Panc1 (cell line): ENCODE results near the gene SLC25A22. TPM values are rescaled to one million over a fixed set of nuclear protein-coding genes. Genes with fewer than 3 reads are reported as not detected.

ENCODE experiments used
- ATAC-seq: fragments of 200-7000 bp; cut with Tn5 transposase; 2 replicates; pipeline ENCODE4 v1.9.1; 2020; ENCODE audit warnings: mild to moderate bottlenecking, moderate library complexity
- BruUV-seq: library from RNA; stranded (reverse); fragments of 400-500 nt; replicated peaks from 2 replicates; lab custom pipeline; 2021; lab: Mats Ljungman, UMichigan
- CTCF ChIA-PET: fragments of 300-600 bp; sonication (Branson Sonifier 250); formaldehyde crosslinking; loops from one replicate; lab custom pipeline; 2022; ENCODE audit warnings: antibody characterized with exemption; lab: Charles Lee
- POLR2A ChIA-PET: fragments of 300-600 bp; sonication (Branson Sonifier 250); formaldehyde crosslinking; loops from one replicate; lab custom pipeline; 2022; ENCODE audit warnings: antibody characterized with exemption; lab: Charles Lee
- DNase-seq: peaks from one replicate; pipeline ENCODE4 v3.0.0-alpha.2; 2010; ENCODE audit warnings: low read depth, low spot score
- H3K27ac ChIP-seq: 2 replicates; pipeline ENCODE4 v1.5.1; 2011; ENCODE audit warnings: mild to moderate bottlenecking, low read length, inconsistent platforms
- H3K27me3 ChIP-seq: fragments of 200-500 bp; sonication (Bioruptor generic); 2 replicates; pipeline ENCODE4 v1.6.0; 2014; ENCODE audit warnings: low read length, inconsistent platforms; ENCODE audit not compliant: control insufficient read depth, insufficient read depth
- H3K36me3 ChIP-seq: fragments of 200-500 bp; sonication (Bioruptor generic); 2 replicates; pipeline ENCODE4 v1.5.1; 2014; ENCODE audit warnings: inconsistent platforms, mild to moderate bottlenecking, low read length, moderate library complexity; ENCODE audit not compliant: control insufficient read depth, insufficient read depth
- H3K4me1 ChIP-seq: 2 replicates; pipeline ENCODE4 v1.5.1; 2011; ENCODE audit warnings: inconsistent platforms, mild to moderate bottlenecking, low read length, moderate library complexity; ENCODE audit not compliant: control insufficient read depth, insufficient read depth
- H3K4me3 ChIP-seq, 2 experiments: 2 replicates each; pipeline ENCODE4 v1.5.1; 2011 to 2012; ENCODE audit warnings: low read depth in 2 of 2, low read length in 2 of 2, mild to moderate bottlenecking in 2 of 2, inconsistent platforms in 1 of 2, moderate library complexity in 1 of 2
- H3K9me3 ChIP-seq: fragments of 200-500 bp; sonication (Bioruptor generic); 2 replicates; pipeline ENCODE4 v1.5.1; 2014; ENCODE audit warnings: low read depth, mild to moderate bottlenecking, inconsistent platforms, low read length, moderate library complexity; ENCODE audit not compliant: control insufficient read depth, insufficient read depth
- POLR2AphosphoS5 ChIP-seq: IDR thresholded peaks from 2 replicates; pipeline ENCODE4 v1.6.1; 2012; ENCODE audit warnings: mild to moderate bottlenecking, low read depth, low read length, moderate library complexity
- SIN3A ChIP-seq: IDR thresholded peaks from 2 replicates; pipeline ENCODE4 v1.6.1; 2012; ENCODE audit warnings: low read depth, mild to moderate bottlenecking, low read length, moderate library complexity, borderline replicate concordance; ENCODE audit not compliant: insufficient read depth
- TCF7L2 ChIP-seq: IDR thresholded peaks from 2 replicates; pipeline ENCODE4 v1.6.1; 2011; ENCODE audit warnings: mild to moderate bottlenecking, low read depth, low read length, inconsistent platforms
- in situ Hi-C: cut with HindIII; loops from 2 replicates; pipeline ENCODE4 v1.10.0; 2016; ENCODE audit warnings: low sequenced_read_pairs, low pct_unique_long_range_greater_than_20kb
- intact Hi-C: fragments of 100-400 bp; cut with micrococcal nuclease; formaldehyde crosslinking; loops from one replicate; pipeline ENCODE4 v1.10.0; 2022; ENCODE audit not compliant: unreplicated experiment
- total RNA-seq: library from RNA; stranded (reverse); gene quantifications from one replicate; pipeline ENCODE4 v1.2.1, GENCODE V29; 2021; ENCODE audit not compliant: unreplicated experiment
- TF ChIP-seq, protein P1 (sequence below), 2 experiments: IDR thresholded peaks; 2 replicates each; pipeline ENCODE4 v1.6.1; 2011 to 2012; ENCODE audit warnings: low read depth in 2 of 2, control low read depth in 1 of 2, low read length in 1 of 2, mild to moderate bottlenecking in 1 of 2, moderate library complexity in 1 of 2; ENCODE audit not compliant: insufficient read depth in 1 of 2
- TF ChIP-seq, protein P2 (sequence below): fragments of 450-650 bp; IDR thresholded peaks from 2 replicates; pipeline ENCODE4 v1.5.1; 2017; ENCODE audit warnings: mild to moderate bottlenecking

SLC25A22 gene
- total RNA-seq, 1 experiment from 2014 or later, result 119 TPM

DNA sequence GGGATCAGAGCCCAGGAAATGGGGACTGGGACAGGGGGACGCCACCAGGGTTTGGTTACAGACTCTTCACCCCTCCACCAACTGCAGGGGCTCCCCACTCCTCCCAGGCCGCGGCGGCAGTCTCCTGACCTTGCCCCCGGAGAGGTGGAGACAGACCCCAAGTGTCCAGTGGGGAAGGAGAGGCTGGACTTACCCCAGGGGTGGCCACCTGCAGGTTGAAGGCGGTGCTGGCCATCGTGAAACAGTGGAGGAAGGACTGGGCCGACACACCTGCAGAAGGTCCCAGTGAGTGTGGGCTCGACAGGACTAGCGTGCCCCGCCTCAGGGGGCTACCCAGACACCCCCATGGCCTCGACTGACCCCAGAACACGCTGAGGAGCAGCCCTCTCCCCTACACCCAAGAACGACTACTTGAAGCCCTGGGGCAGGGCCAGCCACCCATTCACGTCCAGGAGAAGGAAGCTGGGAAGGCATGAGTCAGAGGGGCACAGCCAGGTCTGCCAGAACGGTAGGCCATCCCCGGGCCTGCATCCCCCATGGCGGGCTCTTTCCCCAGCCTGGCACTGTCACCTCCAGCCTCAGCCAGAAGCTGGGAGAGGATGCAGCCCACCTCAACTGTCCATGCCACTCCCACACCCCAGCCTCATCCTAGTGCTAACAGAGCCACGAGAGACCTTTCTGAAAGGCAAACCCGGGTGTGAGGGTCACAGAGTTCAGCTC is 23.0 kb downstream of the SLC25A22 start:
- in situ Hi-C loops (no loop called here), intact Hi-C loops (no loop called here)
- Histone ChIP-seq H3K9me3 (no peaks in the 10 kb centered on the region), H3K4me3 (peak overlapping the region; percentile 89 to 96), H3K36me3 (no peaks in the 10 kb centered on the region), H3K27ac (peak overlapping the region; percentile 93), H3K27me3 (no peaks in the 10 kb centered on the region), H3K4me1 (peaks cover 42% of the 10 kb centered on the region)
- ATAC-seq, result no peak
- POLR2A ChIA-PET, result interaction anchor here (0.5 to 0.8 kb wide), 2 partner anchors 9 to 15 kb away, joined by 3 to 4 read pairs; partner anchors contain the start of gene CEND1
- 0 out of 2 replicates have a peak, but pooled peaks have one; percentile 22 for TF ChIP-seq SIN3A
- no peak; the same call in none of the 2 replicates for TF ChIP-seq POLR2AphosphoS5
- no peak for TF ChIP-seq TCF7L2
- no TSS peak for BruUV-seq
- DNase-seq, result no peak
- CTCF ChIA-PET, result no interaction called here

DNA sequence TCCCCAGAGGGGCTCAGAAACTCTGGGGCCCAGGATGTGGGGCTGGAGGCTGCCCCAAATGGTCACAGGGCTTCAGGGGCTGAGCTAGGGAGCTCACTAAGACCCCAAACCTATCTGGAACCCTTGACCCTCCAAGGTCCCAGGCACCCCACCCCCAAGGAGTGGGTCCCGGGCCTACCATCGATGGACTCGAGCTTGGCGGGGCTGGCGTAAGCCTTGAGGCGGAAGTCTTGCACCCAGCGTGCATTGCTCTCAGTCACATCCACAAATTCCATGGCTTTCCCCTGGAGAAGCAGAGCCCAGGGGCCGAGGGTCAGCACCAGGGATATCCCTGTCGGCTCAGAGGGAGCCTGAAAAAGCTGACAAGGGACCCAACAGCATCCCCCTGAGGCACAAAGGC is 24.3 kb downstream of the SLC25A22 start:
- POLR2A ChIA-PET, result no interaction called here
- H3K27ac ChIP-seq, result no peak overlapping the region; the same call in 1 of the 2 replicates
- H3K4me3 ChIP-seq, result no peak overlapping the region
- no peak for DNase-seq
- no TSS peak for BruUV-seq
- TF ChIP-seq, protein P1, sequence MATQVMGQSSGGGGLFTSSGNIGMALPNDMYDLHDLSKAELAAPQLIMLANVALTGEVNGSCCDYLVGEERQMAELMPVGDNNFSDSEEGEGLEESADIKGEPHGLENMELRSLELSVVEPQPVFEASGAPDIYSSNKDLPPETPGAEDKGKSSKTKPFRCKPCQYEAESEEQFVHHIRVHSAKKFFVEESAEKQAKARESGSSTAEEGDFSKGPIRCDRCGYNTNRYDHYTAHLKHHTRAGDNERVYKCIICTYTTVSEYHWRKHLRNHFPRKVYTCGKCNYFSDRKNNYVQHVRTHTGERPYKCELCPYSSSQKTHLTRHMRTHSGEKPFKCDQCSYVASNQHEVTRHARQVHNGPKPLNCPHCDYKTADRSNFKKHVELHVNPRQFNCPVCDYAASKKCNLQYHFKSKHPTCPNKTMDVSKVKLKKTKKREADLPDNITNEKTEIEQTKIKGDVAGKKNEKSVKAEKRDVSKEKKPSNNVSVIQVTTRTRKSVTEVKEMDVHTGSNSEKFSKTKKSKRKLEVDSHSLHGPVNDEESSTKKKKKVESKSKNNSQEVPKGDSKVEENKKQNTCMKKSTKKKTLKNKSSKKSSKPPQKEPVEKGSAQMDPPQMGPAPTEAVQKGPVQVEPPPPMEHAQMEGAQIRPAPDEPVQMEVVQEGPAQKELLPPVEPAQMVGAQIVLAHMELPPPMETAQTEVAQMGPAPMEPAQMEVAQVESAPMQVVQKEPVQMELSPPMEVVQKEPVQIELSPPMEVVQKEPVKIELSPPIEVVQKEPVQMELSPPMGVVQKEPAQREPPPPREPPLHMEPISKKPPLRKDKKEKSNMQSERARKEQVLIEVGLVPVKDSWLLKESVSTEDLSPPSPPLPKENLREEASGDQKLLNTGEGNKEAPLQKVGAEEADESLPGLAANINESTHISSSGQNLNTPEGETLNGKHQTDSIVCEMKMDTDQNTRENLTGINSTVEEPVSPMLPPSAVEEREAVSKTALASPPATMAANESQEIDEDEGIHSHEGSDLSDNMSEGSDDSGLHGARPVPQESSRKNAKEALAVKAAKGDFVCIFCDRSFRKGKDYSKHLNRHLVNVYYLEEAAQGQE (IDR thresholded peaks at IDR 0.05; ENCODE audit: insufficient read depth in 1 of 2, low read depth in 2 of 2, low read length in 1 of 2), result no peak
- TF ChIP-seq TCF7L2 (no peak), POLR2AphosphoS5 (no peak), SIN3A (no peak)
- TF ChIP-seq, protein P2, sequence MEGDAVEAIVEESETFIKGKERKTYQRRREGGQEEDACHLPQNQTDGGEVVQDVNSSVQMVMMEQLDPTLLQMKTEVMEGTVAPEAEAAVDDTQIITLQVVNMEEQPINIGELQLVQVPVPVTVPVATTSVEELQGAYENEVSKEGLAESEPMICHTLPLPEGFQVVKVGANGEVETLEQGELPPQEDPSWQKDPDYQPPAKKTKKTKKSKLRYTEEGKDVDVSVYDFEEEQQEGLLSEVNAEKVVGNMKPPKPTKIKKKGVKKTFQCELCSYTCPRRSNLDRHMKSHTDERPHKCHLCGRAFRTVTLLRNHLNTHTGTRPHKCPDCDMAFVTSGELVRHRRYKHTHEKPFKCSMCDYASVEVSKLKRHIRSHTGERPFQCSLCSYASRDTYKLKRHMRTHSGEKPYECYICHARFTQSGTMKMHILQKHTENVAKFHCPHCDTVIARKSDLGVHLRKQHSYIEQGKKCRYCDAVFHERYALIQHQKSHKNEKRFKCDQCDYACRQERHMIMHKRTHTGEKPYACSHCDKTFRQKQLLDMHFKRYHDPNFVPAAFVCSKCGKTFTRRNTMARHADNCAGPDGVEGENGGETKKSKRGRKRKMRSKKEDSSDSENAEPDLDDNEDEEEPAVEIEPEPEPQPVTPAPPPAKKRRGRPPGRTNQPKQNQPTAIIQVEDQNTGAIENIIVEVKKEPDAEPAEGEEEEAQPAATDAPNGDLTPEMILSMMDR, result no peak
- intact Hi-C loops, result no loop called here
- H3K27me3 ChIP-seq, result no peaks in the 10 kb centered on the region
- in situ Hi-C loops, result no loop called here
- peaks cover 37% of the 10 kb centered on the region for H3K4me1 ChIP-seq
- no peaks in the 10 kb centered on the region for H3K9me3 ChIP-seq
- H3K36me3 ChIP-seq, result peaks cover 4% of the 10 kb centered on the region; the same call in 1 of the 2 replicates
- CTCF ChIA-PET, result no interaction called here
- ATAC-seq, result no peak

DNA sequence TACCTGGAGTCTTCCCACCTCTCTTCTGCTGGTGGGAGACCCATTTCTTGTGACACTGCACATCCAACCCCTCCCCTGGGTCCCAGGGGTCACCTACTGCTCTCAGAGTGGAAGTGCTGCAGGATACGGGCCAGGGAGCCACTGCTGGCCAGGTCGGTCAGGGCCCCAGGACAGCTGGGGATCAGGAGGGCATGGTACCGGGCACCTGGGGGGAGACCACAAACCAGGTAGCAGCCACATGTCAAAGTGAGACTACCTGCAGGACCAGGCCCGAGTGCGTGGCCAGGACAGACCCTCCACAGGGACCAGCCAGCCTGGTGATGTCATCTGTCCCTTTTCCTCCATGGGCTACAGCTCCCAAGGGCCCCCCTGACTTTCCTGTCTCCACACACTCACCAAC is 24.7 kb downstream of the SLC25A22 start:
- no TSS peak for BruUV-seq
- no peaks in the 10 kb centered on the region for H3K27me3 ChIP-seq
- in situ Hi-C loops (no loop called here), intact Hi-C loops (no loop called here)
- no peaks in the 10 kb centered on the region for H3K9me3 ChIP-seq
- H3K4me1 ChIP-seq, result peaks cover 33% of the 10 kb centered on the region
- ChIA-PET CTCF (no interaction called here), POLR2A (no interaction called here)
- TF ChIP-seq TCF7L2, result no peak
- TF ChIP-seq, protein P2, result no peak
- no peak overlapping the region; the same call in 1 of the 2 replicates for H3K27ac ChIP-seq
- DNase-seq, result no peak
- ATAC-seq, result no peak
- peaks cover 4% of the 10 kb centered on the region; the same call in 1 of the 2 replicates for H3K36me3 ChIP-seq
- H3K4me3 ChIP-seq, result no peak overlapping the region
